HepG2 (cell line): ENCODE results near the gene SEMA7A. TPM values are rescaled to one million over a fixed set of nuclear protein-coding genes. Genes with fewer than 3 reads are reported as not detected.

Source experiments
- BCL3 ChIP-seq: sonication (generic); formaldehyde crosslinking; IDR thresholded peaks from 2 replicates; pipeline ENCODE4 v1.5.1; 2020; ENCODE audit warnings: mild to moderate bottlenecking, missing genetic modification reagents, moderate library complexity
- BHLHE40 ChIP-seq: IDR thresholded peaks from 2 replicates; pipeline ENCODE4 v1.6.1; 2011; ENCODE audit warnings: low read length, improper control_type of control experiment
- CEBPG ChIP-seq: IDR thresholded peaks from 2 replicates; pipeline ENCODE4 v1.6.1; 2016
- DBP ChIP-seq: sonication (generic); formaldehyde crosslinking; IDR thresholded peaks from 2 replicates; pipeline ENCODE4 v1.4.0; 2020; ENCODE audit warnings: missing genetic modification reagents; ENCODE audit errors: not compliant biosample characterization
- MAFK ChIP-seq, 2 experiments: IDR thresholded peaks in 1 of 2; conservative IDR thresholded peaks in 1 of 2; 2 replicates each; pipeline ENCODE4 v1.6.1; 2011; ENCODE audit warnings: improper control_type of control experiment in 2 of 2, low read length in 2 of 2
- MED1 ChIP-seq: sonication (generic); formaldehyde crosslinking; IDR thresholded peaks from 2 replicates; pipeline ENCODE4 v1.4.0; 2020; ENCODE audit warnings: missing genetic modification reagents
- MIER2 ChIP-seq: IDR thresholded peaks from 2 replicates; pipeline ENCODE4 v1.6.1; 2016; ENCODE audit warnings: missing biosample characterization, missing genetic modification reagents
- NCOA2 ChIP-seq: sonication (generic); formaldehyde crosslinking; IDR thresholded peaks from 2 replicates; pipeline ENCODE4 v1.8.0; 2022; ENCODE audit warnings: inconsistent platforms
- PAXIP1 ChIP-seq: sonication (generic); formaldehyde crosslinking; conservative IDR thresholded peaks from 2 replicates; pipeline ENCODE4 v1.4.0; 2020; ENCODE audit warnings: mild to moderate bottlenecking, missing genetic modification reagents, moderate library complexity
- TSC22D2 ChIP-seq: sonication (generic); formaldehyde crosslinking; IDR thresholded peaks from 2 replicates; pipeline ENCODE4 v1.5.1; 2020; ENCODE audit warnings: missing genetic modification reagents, mild to moderate bottlenecking, borderline replicate concordance
- ZFP37 ChIP-seq: sonication (generic); formaldehyde crosslinking; IDR thresholded peaks from 2 replicates; pipeline ENCODE4 v1.4.0; 2020; ENCODE audit warnings: missing genetic modification reagents, borderline replicate concordance
- ZNF235 ChIP-seq: sonication (generic); formaldehyde crosslinking; IDR thresholded peaks from 2 replicates; pipeline ENCODE4 v1.8.1; 2023; ENCODE audit warnings: mild to moderate bottlenecking, missing genetic modification reagents, borderline replicate concordance
- ZNF34 ChIP-seq: sonication (generic); formaldehyde crosslinking; IDR thresholded peaks from 2 replicates; pipeline ENCODE4 v1.4.0; 2020; ENCODE audit warnings: mild to moderate bottlenecking, missing genetic modification reagents, borderline replicate concordance
- ZNF383 ChIP-seq: sonication (generic); formaldehyde crosslinking; IDR thresholded peaks from 2 replicates; pipeline ENCODE4 v1.4.0; 2020; ENCODE audit warnings: missing genetic modification reagents, mild to moderate bottlenecking, borderline replicate concordance
- ZNF430 ChIP-seq: sonication (generic); formaldehyde crosslinking; IDR thresholded peaks from 2 replicates; pipeline ENCODE4 v1.9.0; 2021; ENCODE audit warnings: mild to moderate bottlenecking, missing genetic modification reagents
- ZNF484 ChIP-seq: sonication (generic); formaldehyde crosslinking; IDR thresholded peaks from 2 replicates; pipeline ENCODE4 v1.5.1; 2020; ENCODE audit warnings: mild to moderate bottlenecking, low read depth, missing genetic modification reagents, borderline replicate concordance
- ZNF816 ChIP-seq: sonication (generic); formaldehyde crosslinking; IDR thresholded peaks from 2 replicates; pipeline ENCODE4 v1.8.0; 2022; ENCODE audit warnings: missing genetic modification reagents, mild to moderate bottlenecking, borderline replicate concordance
- ZSCAN21 ChIP-seq: sonication (generic); formaldehyde crosslinking; IDR thresholded peaks from 2 replicates; pipeline ENCODE4 v1.8.0; 2022; ENCODE audit warnings: mild to moderate bottlenecking, missing genetic modification reagents, moderate library complexity, borderline replicate concordance
- polyA plus RNA-seq, 8 experiments: library from polyadenylated mRNA; depleted of rRNA in 3 of 8; stranded (reverse) in 7 of 8; unstranded in 1 of 8; fragments of >200 nt; fragmentation: Illumina TruSeq in 4 of 8; extraction: Trizol in 4 of 8; gene quantifications; 2 replicates each; pipeline versions ENCODE4 v1.2.1 to v1.2.3, GENCODE V29; 2011 to 2016; ENCODE audit warnings: low read depth in 4 of 8, missing spikeins in 1 of 8, mixed read lengths in 1 of 8; ENCODE audit not compliant: insufficient read depth in 1 of 8
- total RNA-seq, 5 experiments: library from RNA; depleted of rRNA; stranded (reverse); fragments of >200 nt; fragmentation: Illumina TruSeq; extraction: Trizol; gene quantifications; 2 replicates each; pipeline ENCODE4 v1.2.3, GENCODE V29; 2016; ENCODE audit warnings: low read depth in 1 of 5
- TF ChIP-seq, protein P1 (sequence below): sonication (generic); formaldehyde crosslinking; IDR thresholded peaks from 2 replicates; pipeline ENCODE4 v1.9.0; 2021; ENCODE audit warnings: missing genetic modification reagents, mild to moderate bottlenecking, borderline replicate concordance
- TF ChIP-seq, protein P2 (sequence below): sonication (generic); formaldehyde crosslinking; IDR thresholded peaks from 2 replicates; pipeline ENCODE4 v1.5.1; 2020; ENCODE audit warnings: mild to moderate bottlenecking, missing genetic modification reagents, borderline replicate concordance

SEMA7A gene
- total and polyA plus RNA-seq, 2 of the 13 experiments (the other 11 are each of a cell fraction or from before 2014, with no cell fraction given), result 9.0 to 15.8 TPM

- no peak for TF ChIP-seq BCL3 (CRISPR knock-in tag)
- no peak for TF ChIP-seq ZNF34 (CRISPR knock-in tag)
- TF ChIP-seq ZNF484 (CRISPR knock-in tag), result no peak
- TF ChIP-seq ZNF235, result no peak
- TF ChIP-seq ZNF430 (CRISPR knock-in tag), result no peak
- TF ChIP-seq ZFP37 (CRISPR knock-in tag), result no peak
- no peak for TF ChIP-seq MAFK (conservative IDR thresholded peaks at IDR 0.05 in 1 of 2, IDR thresholded peaks at IDR 0.05 in 1 of 2; ENCODE audit: low read length in 2 of 2)
- 0 out of 2 replicates have a peak, but pooled peaks have one; percentile 18 for TF ChIP-seq CEBPG (CRISPR knock-in tag)
- no peak for TF ChIP-seq ZNF816 (CRISPR knock-in tag)
- TF ChIP-seq TSC22D2 (CRISPR knock-in tag), result no peak
- TF ChIP-seq, protein P1, sequence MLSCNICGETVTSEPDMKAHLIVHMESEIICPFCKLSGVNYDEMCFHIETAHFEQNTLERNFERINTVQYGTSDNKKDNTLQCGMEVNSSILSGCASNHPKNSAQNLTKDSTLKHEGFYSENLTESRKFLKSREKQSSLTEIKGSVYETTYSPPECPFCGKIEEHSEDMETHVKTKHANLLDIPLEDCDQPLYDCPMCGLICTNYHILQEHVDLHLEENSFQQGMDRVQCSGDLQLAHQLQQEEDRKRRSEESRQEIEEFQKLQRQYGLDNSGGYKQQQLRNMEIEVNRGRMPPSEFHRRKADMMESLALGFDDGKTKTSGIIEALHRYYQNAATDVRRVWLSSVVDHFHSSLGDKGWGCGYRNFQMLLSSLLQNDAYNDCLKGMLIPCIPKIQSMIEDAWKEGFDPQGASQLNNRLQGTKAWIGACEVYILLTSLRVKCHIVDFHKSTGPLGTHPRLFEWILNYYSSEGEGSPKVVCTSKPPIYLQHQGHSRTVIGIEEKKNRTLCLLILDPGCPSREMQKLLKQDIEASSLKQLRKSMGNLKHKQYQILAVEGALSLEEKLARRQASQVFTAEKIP, result no peak
- TF ChIP-seq PAXIP1 (CRISPR knock-in tag), result peak; percentile 45; the same call in 1 of the 2 replicates
- 0 out of 2 replicates have a peak, but pooled peaks have one; percentile 27 for TF ChIP-seq BHLHE40
- no peak for TF ChIP-seq MIER2
- no peak for TF ChIP-seq DBP (CRISPR knock-in tag)
- TF ChIP-seq ZSCAN21 (CRISPR knock-in tag), result no peak
- TF ChIP-seq MED1 (CRISPR knock-in tag), result no peak
- TF ChIP-seq ZNF383 (CRISPR knock-in tag), result no peak
- TF ChIP-seq, protein P2, sequence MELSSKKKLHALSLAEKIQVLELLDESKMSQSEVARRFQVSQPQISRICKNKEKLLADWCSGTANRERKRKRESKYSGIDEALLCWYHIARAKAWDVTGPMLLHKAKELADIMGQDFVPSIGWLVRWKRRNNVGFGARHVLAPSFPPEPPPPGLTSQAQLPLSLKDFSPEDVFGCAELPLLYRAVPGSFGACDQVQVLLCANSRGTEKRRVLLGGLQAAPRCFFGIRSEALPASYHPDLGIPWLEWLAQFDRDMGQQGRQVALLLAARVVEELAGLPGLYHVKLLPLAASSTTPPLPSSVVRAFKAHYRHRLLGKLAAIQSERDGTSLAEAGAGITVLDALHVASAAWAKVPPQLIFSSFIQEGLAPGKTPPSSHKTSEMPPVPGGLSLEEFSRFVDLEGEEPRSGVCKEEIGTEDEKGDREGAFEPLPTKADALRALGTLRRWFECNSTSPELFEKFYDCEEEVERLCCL (CRISPR knock-in tag), result no peak
- TF ChIP-seq NCOA2 (CRISPR knock-in tag), result no peak
Measured at GRCh38 chr15:74396445-74397238, 37.1 kb downstream of the SEMA7A start (continued).
